Measurements from ENCODE around the gene DRC7. TPM values are rescaled to one million over a fixed set of nuclear protein-coding genes. Genes with fewer than 3 reads are reported as not detected.

Gene DRC7, protein sequence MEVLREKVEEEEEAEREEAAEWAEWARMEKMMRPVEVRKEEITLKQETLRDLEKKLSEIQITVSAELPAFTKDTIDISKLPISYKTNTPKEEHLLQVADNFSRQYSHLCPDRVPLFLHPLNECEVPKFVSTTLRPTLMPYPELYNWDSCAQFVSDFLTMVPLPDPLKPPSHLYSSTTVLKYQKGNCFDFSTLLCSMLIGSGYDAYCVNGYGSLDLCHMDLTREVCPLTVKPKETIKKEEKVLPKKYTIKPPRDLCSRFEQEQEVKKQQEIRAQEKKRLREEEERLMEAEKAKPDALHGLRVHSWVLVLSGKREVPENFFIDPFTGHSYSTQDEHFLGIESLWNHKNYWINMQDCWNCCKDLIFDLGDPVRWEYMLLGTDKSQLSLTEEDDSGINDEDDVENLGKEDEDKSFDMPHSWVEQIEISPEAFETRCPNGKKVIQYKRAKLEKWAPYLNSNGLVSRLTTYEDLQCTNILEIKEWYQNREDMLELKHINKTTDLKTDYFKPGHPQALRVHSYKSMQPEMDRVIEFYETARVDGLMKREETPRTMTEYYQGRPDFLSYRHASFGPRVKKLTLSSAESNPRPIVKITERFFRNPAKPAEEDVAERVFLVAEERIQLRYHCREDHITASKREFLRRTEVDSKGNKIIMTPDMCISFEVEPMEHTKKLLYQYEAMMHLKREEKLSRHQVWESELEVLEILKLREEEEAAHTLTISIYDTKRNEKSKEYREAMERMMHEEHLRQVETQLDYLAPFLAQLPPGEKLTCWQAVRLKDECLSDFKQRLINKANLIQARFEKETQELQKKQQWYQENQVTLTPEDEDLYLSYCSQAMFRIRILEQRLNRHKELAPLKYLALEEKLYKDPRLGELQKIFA
- total RNA-seq: 0.48 TPM in 1 of 2 replicates, not detected in the other

DNA sequence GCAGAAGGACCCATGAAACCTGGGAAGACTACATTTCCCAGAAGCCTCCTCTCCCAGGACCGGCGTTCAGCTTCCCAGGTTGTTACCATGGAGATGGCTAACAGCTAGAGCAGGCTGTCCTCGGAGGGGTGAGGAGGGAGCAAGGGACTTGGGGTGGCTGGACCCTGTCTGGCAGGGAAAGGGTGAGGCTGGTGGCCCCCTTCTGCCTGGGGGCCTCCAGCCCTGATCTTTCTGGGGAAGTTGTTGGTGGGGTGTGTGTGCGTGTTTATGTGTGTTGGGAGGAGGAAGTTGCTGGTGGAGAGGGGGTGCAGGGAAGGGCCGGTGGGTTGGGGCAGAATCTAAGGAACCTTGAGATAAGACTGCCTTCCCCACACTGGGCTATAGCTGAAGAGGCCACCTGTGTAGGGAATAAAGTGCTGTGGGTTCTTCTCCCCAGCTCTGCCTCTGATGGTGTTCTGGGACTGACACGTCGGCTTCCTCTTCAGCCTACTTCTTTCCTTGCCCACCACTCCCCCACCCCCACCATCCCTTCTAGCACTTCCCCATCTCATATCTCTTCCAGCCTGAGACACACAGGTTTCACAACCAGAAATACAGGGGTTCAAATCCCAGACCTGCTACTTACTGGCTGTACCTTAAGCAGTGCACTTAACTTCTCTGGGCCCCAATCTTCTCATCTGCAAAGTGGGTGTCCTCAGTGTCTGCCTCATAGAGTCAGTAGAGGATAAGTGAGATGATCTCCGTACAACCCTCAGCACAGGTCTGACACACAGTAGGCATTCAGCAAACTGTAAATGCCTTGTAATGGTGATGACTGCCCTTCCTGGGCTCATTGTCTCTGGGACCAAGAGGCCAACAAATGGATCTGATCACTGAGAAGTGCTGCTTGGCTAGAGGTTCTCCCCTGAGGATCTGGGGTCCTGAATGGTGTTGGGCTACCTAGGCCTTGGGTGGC lies at the start of gene DRC7:
DRC7 (plus strand) TSS at position 82 of the 955 bp plus-strand sequence. CDS start 3,144 bp downstream, outside the sequence.

DNA sequence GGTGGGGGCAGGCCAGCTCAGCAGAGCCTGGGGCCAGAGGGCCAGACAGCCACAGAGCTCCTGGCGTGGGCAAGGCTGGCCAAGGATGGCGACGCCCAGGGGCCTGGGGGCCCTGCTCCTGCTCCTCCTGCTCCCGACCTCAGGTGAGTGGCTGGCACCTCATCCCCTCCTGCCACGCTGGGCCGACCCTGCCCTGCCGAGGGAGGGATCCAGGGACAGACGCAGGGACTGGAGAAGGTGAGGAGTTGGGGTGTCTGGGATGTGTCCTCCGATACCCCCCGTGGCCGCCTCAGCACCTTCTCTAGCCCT lies 26.4 kb upstream of the DRC7 start, which contains the start of gene ADGRG3:
ADGRG3 (plus strand) TSS at position 44 of the 309 bp plus-strand sequence; CDS start at position 86, 42 bp downstream.

DNA sequence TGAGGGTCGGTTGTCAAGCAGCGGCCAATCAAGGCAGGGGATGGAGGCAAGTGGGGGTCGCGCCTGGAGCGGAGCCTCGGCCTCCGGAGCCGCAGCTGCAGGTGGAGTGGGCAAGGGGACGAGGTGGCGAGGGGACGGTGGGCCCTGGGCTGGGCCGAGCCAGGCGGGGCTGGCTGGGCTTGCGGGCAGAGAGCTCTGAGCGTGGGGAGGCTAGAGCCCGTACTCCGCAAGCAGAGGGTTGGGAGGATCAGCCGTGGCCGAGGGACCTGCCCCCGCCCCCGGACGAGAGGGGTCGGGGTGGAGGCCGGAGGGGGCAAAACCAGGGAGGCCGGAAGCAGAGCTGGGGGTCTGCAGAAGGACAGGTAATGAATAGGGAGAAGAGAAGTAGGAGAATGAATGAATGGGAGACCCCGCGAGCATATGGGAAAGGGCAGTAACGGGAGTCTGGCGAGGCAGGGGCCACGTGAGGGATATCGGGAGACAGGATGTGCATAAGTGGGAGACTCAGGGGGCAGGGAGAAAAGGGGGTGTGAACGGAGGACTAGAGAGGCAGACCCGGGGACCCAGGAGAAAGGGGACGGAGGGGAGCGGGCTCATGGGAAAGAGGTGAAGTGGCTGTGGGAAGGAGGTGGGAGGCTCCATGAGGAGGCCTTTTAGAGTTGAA lies 41.3 kb downstream of the DRC7 start, which contains the start of gene KATNB1:
KATNB1 (plus strand) TSS at position 16 of the 664 bp plus-strand sequence. CDS start 1,474 bp downstream, outside the sequence.

Small RNAs within 50 kb of the gene (small RNA-seq; reads per million reads assigned to genes)
- not detected for gene MIR6772

Other genes starting within 250 kb of the DRC7 start
- gene CIAPIN1, start 247.4 kb upstream of the DRC7 start, total RNA-seq: 86.6 and 89.0 TPM in 2 replicates
- 48.1 and 50.3 TPM in 2 replicates for gene COQ9, start 247.3 kb upstream of the DRC7 start, total RNA-seq
- 116 and 142 TPM in 2 replicates for gene POLR2C, start 232.1 kb upstream of the DRC7 start, total RNA-seq
- gene DOK4, start 208.3 kb upstream of the DRC7 start, total RNA-seq: 13.4 and 26.5 TPM in 2 replicates
- gene CCDC102A, start 158.2 kb upstream of the DRC7 start, total RNA-seq: 8.2 and 8.6 TPM in 2 replicates
- under 0.01 TPM in 1 of 2 replicates, not detected in the other for gene ADGRG5, start 152.2 kb upstream of the DRC7 start, total RNA-seq
- gene ADGRG1, start 66.2 kb upstream of the DRC7 start, total RNA-seq: 58.5 and 88.1 TPM in 2 replicates
- gene ADGRG3, start 26.5 kb upstream of the DRC7 start, total RNA-seq: not detected in 2 replicates
- 31.2 and 32.0 TPM in 2 replicates for gene KATNB1, start 41.0 kb downstream of the DRC7 start, total RNA-seq
- gene KIFC3, start 107.7 kb downstream of the DRC7 start, total RNA-seq: 45.8 and 55.9 TPM in 2 replicates

All from vein endothelial cell (primary cell).